Suppressor macrophage treated with lipopolysaccharide for 4 hours (primary cell): ENCODE measurements around the gene TNFRSF18.
"Not testable (repeated sequence)": the region's sequence is repeated elsewhere in the genome, so short reads cannot be mapped to it uniquely, and the experiment has no call there.

ENCODE experiments used
- DNase-seq: peaks from one replicate; pipeline ENCODE4 v3.0.0-alpha.2; 2020

Gene TNFRSF18

DNA sequence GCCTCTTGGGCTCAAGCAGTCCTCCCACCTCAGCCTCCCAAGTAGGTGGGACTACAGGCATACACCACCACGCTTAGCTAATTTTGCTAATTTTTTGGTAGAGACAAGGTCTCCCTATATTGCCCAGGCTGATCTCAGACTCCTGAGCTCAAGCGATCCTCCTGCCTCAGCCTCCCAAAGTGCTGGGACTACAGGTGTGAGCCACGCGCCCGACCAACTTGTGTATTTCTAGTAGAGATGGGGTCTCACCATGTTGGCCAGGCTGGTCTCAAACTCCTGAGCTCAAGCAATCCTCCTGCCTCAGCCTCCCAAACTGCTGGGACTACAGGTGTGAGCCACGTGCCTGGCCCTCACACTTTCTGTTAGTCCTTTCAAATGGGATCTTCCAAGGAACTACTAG lies 10.7 kb downstream of the TNFRSF18 start:
- not testable (repeated sequence) for DNase-seq

DNA sequence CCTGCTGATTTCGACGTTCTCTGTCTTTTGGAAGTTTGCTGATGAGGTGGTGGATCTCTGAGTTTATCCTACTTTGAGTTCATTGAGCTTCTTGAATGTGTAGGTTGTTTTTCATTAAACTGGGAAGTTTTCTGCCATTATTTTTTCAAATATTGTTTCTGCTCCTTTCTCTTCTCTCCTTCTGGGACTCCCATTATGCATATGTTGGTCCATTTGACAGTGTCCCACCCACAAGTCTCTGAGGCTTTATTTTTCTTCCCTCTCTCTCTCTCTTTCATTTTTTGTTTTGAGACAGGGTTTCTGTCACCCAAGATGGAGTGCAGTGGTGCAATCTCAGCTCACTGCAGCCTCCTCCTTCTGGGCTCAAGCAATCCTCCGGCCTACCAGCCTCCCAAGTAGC lies 11.7 kb downstream of the TNFRSF18 start:
- DNase-seq: no peak

DNA sequence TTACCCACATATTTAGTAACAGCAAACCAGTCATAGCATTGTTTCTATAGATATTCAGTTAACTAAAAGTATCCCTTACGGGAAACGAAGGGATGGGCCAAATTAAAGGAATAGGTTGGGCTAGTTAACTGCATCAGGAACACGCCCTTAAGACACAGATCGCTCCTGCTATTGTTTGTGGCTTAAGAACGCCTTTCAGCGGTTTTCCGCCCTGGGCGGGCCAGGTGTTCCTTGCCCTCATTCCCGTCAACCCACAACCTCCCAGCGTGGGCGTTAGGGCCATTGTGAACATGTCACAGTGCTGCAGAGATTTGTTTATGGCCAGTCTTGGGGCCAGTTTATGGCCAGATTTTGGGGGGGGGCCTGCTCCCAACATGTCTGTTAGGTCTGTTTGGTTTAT lies 14.7 kb downstream of the TNFRSF18 start:
- no peak for DNase-seq

DNA sequence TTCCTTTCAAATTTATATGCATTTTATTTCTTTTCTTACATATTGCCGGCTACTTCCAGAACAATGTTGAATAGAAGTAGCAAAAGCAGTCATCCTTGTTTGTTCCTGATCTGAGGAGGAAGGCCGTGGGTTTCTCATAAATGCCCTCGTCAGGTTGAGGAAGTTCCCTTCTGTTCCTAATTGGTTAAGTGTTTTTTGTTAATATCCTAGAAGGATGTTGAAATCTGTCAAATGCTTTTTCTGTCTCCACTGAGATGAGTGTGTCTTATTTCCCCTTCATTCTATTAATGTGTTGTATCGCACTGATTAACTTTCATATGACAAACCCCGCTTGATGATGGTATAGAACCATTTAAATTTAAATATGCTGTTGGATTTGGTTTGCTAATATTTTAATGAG lies 17.3 kb downstream of the TNFRSF18 start:
- peak; percentile 73 for DNase-seq

DNA sequence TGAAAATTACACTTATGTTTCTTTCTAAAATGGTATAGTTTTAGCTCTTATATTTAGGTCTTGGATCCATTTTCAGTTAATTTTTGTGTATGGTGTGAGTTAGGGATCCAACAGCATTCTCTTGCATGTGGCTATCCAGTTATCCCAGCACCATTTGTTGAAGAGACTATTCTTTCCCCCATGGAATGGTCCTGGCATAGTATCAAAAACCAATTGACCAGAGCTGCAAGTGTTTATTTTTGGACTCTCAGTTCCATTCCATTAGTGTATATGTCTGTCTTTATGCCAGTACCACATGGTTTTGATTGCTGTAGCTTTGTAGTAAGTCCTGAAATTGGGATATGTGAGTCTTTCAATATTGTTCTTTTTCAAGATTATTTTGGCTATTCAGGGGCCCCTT lies 18.5 kb downstream of the TNFRSF18 start:
- no peak for DNase-seq

DNA sequence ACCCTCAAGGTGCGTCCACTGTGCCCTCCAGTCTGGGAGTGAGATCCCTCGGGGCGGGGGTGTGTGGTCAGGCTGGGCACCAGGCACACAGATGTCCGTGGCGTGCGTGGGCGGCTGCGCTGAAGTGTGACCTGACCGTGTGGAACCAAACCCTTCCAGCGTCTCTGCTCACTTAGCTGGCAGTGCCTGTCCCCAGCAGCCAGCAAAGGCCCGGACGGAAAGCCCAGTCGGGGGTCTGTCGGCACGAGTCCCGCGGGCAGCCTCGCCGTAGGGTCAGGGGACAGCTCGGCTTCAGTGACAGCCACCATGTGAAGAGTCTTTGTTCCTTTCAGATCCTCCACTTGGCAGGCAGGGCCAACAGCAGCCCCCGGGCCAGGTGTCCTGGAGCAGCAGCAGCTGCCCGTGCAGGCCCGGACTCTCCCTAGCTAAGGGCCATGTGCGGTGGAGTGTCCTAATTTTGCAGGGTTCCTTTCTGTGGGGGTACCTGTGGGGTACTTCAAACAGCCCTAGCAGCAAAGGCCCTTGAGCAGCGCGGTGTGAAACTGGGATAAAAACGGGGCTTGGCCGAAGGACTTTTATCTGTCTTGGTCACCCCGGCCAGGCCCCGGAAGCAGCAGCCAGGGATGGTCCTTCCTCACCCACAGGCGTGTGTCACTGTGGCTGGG lies 21.2 kb downstream of the TNFRSF18 start:
- no peak for DNase-seq

DNA sequence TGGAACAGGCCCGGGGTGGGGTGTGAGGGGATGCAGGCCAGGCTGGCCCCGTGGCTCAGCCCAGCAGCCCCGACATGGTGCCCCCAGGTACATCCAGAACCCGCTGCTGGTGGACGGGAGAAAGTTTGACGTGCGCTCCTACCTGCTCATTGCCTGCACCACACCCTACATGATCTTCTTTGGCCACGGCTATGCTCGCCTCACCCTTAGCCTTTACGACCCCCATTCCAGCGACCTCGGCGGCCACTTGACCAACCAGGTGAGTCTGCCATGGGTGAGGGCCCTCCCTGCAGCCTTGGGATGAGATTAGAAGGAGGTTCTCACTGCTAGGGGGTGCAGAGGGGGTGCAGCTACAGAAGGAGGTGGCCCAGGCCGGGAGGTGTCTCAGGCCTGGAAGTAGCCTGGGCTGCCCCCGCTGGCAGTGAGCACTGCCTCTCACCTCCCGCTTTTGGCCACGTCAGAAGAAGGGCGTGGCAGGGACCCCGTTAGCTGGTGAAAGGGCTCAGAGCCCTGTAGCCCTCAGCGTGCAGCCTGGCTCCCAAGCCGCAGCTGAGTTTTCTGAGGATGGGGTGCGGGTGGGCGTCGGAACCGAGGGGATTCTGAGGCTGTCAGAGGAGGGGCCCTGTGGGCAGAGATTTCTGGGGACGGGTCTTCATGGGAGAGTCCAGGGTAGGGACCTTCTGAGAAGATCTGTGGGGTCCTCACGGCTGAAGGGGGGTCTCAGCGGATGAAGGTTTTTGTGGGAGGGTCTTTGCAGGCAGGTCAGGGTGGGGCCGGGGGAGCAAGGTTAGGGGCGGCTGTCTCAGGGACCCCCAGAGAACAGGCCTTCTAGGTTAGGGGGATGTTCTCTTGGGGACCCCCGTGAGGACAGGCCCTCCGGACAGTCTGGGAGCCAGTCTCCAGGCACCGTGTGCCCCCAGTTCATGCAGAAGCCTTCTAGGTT lies 22.3 kb downstream of the TNFRSF18 start:
- no peak for DNase-seq

DNA sequence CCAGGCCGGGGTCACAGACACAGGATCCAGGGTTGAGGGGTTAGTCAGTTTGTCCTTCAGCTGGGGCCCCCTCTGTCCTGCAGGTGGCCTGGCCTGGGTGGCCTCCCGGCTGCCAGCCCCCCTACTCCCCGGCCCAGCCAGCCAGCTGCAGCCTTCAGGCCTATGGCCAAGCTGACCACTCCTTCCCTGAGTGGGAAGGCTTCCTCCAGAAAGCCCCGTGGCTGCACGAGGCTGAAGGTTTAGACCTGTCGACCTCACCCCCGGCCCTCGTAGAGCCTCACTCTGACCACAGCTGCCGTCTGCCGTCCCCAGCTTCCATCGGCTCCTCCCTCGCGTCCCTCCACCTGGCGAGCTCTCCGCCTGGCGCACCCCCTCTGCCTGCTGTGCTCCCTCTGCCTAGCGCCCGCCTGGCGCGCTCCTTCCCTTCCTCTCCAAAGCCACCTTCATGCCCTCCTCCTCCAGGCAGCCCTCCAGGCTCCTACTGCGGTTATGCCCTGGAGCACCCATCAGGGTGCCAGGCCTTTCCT lies 23.1 kb downstream of the TNFRSF18 start:
- DNase-seq: no peak

DNA sequence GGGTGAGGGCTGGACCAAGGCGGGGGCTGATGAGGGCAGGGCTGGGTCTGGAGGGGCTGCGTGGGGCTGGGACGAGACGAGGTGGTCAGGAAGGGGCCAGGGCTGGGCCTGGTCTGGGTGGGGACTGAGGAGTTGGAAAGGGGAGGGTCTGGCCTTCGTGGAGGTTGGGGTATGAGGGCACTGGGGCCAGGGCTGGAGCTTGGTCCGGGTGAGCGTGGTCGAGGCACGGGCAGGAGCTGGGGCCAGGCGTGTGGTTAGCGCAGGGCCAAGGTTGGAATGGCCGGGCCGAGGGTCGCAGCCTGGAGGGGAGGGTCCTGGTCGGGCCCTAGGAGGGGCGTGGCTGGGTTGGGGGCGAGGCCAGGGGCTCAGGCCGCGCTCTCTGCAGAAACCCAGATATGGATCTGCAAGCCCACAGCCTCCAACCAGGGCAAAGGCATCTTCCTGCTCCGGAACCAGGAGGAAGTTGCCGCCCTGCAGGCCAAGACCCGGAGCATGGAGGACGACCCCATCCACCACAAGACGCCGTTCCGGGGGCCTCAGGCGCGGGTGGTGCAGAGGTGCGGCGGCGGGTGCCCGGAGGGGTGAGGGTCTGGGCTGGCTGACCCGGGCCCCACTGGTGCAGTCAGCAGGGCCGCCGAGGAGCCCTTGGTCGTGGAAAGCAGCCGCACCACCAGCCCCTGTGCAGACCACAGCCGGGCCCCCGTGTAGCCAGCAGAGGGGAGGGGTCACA lies 23.7 kb downstream of the TNFRSF18 start:
- no peak for DNase-seq

DNA sequence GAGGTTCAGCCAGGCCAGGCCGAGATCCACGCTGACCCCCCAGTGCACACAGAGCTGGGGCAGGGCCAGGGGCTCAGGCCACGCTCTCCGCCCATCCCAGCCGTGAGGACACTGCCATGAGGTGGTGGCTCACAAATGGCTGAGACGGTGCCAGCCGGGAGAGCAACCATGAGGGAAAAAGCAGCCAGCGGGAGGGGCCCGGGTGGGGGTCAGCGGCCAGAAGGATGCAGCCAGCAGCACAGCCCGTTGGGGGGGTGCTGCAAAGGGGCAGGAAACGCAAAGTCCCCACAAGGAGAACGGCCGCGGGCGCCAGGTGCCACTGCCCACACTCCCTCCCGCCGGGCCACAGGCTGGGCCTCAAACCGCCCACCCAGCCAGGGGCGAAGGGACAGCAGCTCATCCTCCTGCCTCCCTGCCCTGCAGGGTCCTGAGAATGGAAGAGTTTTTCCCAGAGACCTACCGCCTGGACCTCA lies 24.4 kb downstream of the TNFRSF18 start:
- no peak for DNase-seq

DNA sequence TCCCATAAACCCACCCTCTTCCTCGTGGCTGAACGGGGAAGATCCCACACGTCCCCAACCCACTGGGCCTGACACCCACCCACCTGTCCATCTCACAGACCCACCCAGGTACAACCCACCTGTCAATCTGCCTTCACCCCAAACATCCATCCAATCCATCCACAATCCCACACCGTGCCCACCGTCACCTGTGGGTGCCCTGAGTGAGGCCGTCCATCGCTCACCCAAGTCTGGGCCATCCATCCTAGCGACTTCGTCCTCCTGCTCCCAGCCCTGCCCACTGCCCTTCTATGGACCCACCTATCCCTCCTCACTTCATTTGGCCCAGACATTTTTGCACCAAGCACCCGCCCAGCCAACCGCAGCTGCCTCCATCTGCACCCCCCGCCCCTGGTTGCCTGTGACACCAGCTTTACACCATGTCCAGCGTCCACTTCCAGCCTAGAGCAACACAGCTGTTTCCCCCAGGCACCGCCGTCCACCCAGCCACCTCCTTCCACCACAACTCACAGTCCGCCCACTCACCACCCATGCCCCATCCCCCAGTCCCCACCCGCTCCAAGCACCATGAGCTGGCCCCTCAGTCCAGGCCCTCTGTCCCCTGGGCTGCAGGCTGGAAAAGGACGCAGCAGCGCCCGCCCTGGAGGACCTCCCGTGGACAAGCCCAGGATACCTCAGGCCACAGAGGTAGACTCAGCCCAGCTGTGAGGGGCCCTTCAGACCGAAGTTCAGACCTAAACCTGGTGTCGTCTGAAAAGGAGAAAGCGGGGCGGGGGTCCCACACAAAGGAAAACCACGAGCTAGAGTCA lies 25.1 kb downstream of the TNFRSF18 start:
- DNase-seq: no peak

DNA sequence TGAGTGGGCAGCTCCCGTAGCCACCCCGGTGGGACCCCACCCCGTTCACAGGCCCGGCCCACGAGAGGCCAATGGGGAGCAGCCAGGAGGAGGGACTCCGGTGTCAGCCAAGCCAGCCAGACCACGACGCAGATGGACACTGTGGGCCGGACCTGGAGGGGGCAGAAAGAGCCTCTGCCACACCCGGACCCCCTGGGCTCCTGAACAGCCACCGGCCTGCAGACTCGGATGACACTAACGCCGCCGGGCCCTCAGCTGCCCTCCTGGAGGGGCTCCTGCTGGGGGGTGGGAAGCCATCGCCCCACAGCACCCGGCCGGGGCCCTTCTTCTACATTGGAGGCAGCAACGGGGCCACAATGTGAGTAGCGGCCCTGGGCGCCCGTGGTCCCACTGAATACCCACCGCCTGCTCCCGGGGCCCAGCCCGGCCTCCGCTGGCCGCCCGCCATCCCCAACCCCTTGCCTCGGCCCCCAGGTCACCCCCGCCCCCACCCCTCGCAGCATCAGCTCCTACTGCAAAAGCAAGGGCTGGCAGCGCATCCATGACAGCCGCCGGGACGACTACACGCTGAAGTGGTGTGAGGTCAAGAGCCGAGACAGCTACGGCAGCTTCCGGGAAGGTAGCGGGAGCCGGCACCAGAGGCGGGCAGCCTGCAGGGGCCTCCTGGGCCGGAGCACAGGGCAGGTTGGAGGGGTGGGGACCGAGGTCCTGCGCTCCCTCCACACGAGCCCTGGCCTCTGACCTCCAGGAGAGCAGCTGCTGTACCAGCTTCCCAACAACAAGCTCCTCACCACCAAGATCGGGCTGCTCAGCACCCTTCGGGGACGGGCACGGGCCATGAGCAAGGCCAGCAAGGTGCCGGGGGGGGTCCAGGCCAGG lies 26.2 kb downstream of the TNFRSF18 start:
- DNase-seq: no peak

DNA sequence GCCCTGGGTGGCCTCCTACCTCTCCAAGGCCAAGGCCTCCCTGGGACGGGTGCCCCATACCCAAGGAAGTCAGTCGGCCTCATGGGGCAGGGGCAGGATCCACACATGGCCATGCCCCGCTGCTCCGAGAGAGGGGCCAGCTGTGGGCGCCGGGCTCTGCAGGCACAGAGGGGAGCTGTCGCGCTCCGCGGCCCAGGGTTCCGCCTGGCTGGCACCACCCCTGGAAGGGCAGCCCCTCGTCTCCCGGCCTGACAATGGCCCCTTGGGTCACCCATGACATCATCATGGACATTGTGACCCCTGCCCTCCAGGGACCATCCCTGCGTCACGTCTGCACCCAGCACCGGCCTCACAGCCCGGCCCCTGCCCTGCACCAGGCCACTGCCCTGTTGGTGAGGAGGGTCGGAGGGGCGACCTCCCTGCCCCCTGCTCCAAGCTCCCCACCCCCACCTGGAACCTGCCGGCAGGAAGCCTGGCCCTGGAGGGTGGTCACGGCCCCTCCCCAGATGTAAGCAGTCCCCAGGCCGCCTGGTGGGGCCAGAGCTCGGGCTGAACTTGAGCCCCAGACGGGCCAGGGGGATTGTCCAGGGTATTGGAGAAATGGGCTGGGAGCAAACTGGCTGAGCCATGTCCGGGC lies 26.9 kb downstream of the TNFRSF18 start:
- DNase-seq: no peak

DNA sequence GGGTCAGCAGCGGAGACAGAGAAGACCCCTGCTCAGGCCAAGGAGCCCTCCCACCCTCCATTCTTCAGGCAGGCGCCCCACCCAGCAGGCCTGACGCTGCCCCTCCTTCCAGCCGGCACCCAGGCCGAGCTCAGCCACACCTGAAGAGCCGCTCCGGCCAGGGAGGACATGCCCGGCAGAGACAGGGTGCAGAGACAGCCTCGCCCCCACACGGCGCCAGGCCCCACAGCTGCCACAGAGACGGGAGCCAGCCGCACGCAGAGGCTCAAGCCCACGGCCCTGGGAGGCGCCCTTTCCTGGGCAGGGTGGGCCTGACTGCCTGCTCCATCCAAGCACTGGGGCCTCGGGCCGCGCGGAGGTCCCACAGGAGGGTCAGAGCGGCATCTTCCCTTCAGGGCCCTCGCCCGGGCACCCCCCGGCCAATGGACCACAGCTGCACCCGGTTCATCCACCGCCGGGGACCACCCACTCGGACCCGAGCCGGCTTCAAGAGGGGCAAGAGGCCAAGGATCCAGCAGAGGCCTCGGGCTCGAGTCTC lies 27.5 kb downstream of the TNFRSF18 start:
- DNase-seq: no peak

DNA sequence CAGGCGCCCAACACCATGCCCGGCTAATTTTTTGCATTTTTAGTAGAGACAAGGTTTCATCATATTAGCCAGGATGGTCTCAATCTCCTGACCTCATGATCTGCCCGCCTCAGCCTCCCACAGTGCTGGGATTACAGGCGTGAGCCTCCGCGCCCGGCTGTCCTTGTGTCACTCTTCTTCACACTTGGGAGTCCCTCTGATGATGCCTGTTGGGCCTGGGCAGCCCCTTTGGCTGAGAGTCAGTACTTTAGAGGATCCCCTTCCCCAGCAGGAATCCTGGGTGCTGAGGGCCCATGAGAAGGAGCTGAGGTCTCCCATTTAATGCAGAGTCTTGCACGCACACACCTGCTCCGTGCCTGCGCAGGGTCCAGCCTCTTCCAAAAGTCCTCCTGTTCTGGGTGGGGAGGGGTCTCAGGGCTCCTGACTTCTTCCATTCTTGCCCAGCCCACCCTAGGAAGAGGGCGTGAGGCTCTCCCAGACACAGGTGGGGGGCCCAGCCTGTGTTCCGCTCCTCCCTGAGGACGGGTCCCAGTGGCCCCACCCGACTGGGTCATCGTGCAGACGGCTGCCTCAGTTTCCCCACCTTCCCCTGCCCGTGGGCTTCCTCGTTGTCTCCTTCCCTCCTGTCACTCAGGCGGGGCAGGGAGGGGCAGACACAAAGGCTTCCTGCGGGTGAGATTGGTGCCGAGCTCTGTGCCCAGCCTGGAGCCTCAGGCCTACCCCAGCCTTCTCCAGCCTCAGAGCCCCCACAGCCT lies 28.8 kb downstream of the TNFRSF18 start:
- no peak for DNase-seq

DNA sequence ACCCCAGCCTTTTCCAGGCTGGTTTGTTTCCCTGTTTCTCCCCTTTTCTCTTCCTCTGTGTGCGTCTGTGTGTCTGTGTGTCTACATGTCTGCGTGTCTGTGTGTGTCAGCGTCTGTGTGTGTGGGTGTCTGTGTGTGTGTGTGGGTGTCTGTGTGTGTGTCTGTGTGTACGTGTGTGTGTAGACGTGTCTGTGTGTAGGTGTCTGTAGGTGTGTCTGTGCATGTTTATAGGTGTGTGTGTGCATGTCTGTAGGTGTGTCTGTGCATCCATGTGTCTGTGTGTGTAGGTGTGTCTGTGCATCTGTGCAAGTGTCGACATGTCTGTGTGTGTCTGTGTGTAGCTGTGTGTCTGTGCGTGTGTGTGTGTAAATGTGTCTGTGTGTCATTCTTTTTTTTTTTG lies 29.5 kb downstream of the TNFRSF18 start:
- no peak for DNase-seq

DNA sequence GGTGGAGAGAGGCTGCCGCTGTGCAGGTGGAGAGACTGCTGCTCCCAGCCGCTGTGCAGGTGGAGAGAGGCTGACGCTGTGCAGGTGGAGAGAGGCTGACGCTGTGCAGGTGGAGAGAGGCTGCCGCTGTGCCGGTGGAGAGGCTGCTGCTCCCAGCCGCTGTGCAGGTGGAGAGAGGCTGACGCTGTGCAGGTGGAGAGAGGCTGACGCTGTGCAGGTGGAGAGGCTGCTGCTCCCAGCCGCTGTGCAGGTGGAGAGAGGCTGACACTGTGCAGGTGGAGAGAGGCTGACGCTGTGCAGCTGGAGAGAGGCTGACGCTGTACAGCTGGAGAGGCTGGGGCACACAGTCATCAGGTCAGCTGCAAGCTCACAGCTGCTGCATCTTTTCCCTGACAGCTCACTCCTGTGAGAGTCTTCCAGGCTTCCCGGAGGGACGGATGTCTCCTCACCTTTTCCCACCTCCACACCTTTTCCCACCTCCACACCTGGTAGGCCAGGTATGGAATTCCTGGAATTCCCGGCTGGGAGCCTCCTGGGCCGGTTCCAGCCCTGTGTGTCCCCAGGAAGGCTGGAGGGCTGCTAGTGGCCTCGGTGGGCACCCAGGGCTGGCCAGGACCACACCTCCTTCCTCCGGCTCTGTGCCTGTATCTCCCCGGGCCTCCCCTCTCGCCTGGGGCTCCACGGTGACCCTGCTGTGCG lies 30.2 kb downstream of the TNFRSF18 start:
- not testable (repeated sequence) for DNase-seq

DNA sequence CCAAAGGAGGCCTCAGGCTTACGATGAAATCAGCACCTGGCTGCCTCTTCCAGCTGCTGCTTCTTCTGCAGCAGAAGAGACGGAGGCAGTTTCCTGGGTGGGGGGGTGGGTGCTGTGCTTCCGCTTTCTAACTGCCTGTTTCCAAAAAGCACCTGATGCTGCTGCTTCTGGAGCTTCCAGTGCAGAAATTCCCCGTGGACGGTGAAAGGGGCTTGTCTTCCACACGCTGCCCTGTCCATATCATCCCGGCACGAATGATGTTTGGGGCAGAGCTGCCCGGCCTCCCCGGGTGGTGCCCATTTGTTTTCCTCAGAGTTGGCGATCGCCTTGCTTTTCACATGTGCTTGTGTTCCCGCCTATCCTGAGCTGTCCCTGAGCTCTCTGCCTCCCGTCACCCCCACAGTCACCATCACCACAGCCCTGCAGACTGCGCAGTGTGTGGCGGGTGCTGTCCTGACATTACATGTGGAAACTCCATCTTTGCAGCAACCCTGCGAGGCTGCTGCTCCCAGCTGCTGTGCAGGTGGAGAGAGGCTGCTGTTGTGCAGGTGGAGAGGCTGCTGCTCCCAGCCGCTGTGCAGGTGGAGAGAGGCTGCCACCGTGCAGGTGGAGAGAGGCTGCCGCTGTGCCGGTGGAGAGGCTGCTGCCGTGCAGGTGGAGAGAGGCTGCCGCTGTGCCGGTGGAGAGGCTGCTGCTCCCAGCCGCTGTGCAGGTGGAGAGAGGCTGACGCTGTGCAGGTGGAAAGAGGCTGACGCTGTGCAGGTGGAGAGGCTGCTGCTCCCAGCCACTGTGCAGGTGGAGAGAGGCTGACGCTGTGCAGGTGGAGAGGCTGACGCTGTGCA lies 30.9 kb downstream of the TNFRSF18 start:
- no peak for DNase-seq
